HG03175 (cell line): ENCODE measurements around the gene OTUB1.

Experiments used
- ATAC-seq: cut with Tn5 transposase; IDR thresholded peaks from one replicate; pipeline ENCODE4 v1.9.1; 2021; ENCODE audit warnings: mild to moderate bottlenecking, moderate library complexity; ENCODE audit not compliant: unreplicated experiment

Gene OTUB1

GRCh38 chr11:63974259-63975143 lies 11.7 kb upstream of the OTUB1 start, which contains the start of gene COX8A:
COX8A (plus strand) TSS chr11:63974620; CDS start chr11:63974681, 61 bp downstream.
- ATAC-seq = peak; percentile 98

GRCh38 chr11:63978551-63979239 lies 7.5 kb upstream of the OTUB1 start:
- ATAC-seq = no peak

GRCh38 chr11:63979426-63979825 lies 6.8 kb upstream of the OTUB1 start:
- ATAC-seq = no peak

- peak; percentile 53 for ATAC-seq
Measured at GRCh38 chr11:63985812-63986155, 454 bp upstream of the OTUB1 start.

- no peak for ATAC-seq
Measured at GRCh38 chr11:63986932-63987513, 785 bp downstream of the OTUB1 start.

- ATAC-seq = no peak
Measured at GRCh38 chr11:63991558-63991957, 5.3 kb downstream of the OTUB1 start.

GRCh38 chr11:63993100-63993499 lies 6.9 kb downstream of the OTUB1 start:
- no peak for ATAC-seq

- ATAC-seq = no peak
Measured at GRCh38 chr11:63993993-63994392, 7.8 kb downstream of the OTUB1 start.

GRCh38 chr11:63996512-63996911 lies 10.3 kb downstream of the OTUB1 start:
- ATAC-seq = no peak

GRCh38 chr11:63997104-63997700 lies 11.0 kb downstream of the OTUB1 start:
- no peak for ATAC-seq

- ATAC-seq = no peak
Measured at GRCh38 chr11:63997801-63998337, 11.6 kb downstream of the OTUB1 start.

GRCh38 chr11:63998558-63999348 lies 12.5 kb downstream of the OTUB1 start:
- ATAC-seq = no peak

GRCh38 chr11:63999349-64000025 lies 13.2 kb downstream of the OTUB1 start:
- ATAC-seq = no peak

GRCh38 chr11:64000026-64000739 lies 13.9 kb downstream of the OTUB1 start:
- ATAC-seq = peak; percentile 65

- peak; percentile 8 for ATAC-seq
Measured at GRCh38 chr11:64000740-64001483, 14.7 kb downstream of the OTUB1 start.

- no peak for ATAC-seq
Measured at GRCh38 chr11:64001484-64002420, 15.5 kb downstream of the OTUB1 start.
